Epithelial cell of proximal tubule (primary cell): ENCODE measurements around the gene C1QTNF8. TPM values are rescaled to one million over a fixed set of nuclear protein-coding genes. Genes with fewer than 3 reads are reported as not detected.

ENCODE experiments used
- DNase-seq: peaks from one replicate; pipeline ENCODE4 v3.0.0-alpha.2; 2011; ENCODE audit warnings: low read depth
- H3K4me3 ChIP-seq: 2 replicates; pipeline ENCODE4 v1.5.1; 2011; ENCODE audit warnings: low read depth, mild to moderate bottlenecking, low read length
- total RNA-seq: library from RNA; depleted of rRNA; stranded (reverse); fragments of >200 nt; gene quantifications from 2 replicates; pipeline ENCODE4 v1.2.3, GENCODE V29; 2015
- TF ChIP-seq, protein P1 (sequence below): conservative IDR thresholded peaks from 2 replicates; pipeline ENCODE4 v1.5.1; 2012; ENCODE audit warnings: low read depth, mild to moderate bottlenecking, low read length

C1QTNF8 gene
- total RNA-seq, 1 donor from 2014 or later: not detected

DNA sequence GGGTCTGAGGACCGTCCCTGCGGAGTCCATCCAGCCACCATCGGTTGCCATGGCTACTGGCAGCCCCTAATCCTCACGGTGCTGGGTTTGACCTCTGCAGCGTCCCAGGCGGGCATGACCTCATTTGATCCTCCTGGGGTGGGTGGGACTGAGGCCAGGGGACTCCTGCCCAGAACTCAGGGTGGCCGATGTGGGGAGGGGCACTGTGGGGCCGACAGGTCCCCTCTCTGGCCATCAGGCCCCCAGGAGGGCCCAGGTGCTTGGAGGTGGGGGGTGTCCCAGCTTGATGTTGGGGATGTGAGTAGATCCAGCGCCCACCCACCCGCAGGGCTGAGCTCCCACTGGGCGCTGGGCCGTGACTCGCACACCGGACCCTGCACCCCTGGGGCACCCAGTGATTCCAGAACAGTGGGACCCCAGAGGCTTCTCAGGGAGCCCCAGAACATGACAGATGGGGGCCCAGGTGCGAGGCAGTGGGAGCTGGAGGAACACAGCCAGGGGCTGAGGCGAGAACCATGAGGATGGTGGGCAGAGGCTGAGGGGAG, 25.1 kb downstream of the C1QTNF8 start:
- H3K4me3 ChIP-seq: no peak overlapping the region
- DNase-seq: no peak
- TF ChIP-seq, protein P1, sequence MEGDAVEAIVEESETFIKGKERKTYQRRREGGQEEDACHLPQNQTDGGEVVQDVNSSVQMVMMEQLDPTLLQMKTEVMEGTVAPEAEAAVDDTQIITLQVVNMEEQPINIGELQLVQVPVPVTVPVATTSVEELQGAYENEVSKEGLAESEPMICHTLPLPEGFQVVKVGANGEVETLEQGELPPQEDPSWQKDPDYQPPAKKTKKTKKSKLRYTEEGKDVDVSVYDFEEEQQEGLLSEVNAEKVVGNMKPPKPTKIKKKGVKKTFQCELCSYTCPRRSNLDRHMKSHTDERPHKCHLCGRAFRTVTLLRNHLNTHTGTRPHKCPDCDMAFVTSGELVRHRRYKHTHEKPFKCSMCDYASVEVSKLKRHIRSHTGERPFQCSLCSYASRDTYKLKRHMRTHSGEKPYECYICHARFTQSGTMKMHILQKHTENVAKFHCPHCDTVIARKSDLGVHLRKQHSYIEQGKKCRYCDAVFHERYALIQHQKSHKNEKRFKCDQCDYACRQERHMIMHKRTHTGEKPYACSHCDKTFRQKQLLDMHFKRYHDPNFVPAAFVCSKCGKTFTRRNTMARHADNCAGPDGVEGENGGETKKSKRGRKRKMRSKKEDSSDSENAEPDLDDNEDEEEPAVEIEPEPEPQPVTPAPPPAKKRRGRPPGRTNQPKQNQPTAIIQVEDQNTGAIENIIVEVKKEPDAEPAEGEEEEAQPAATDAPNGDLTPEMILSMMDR: no peak

DNA sequence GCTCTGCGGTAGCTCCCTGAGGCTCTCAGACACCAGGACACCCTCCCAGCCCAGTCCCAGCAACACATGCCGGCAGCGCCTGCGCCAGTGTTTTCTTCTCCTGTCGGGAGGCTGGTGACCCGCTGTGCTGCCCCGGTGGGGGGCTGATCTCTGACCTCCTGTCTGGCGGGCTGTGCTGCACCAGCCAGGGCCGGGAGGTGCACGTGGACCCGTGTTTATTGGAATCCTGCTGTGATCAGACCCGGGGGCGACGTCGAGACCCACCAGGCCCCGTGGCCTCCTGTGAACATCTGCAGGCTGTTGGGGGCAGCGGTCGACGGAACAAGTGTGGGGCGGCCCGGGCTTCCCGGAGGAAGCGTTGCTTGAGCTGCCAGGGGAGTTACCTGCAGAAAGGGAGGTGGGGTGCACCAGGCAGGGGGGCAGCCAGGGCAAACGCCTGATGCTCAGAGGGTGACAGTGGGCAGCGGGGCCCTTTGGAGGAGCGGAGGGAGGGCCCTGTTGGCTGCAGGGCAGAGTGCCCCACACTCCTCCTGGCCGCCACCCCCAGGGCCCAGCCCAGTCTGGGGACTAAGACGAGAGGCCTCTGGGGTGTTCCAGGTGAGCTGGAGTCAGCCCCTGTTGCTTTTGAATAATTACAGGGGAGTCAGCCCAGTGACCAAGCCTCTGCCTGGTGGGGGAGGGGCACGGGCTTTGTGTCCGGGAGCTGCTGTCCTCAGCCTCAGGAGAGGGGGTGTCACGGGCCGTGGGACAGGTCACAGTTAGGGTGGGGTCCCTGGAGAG, 25.8 kb downstream of the C1QTNF8 start:
- DNase-seq: no peak
- TF ChIP-seq, protein P1: no peak
- H3K4me3 ChIP-seq: no peak overlapping the region

DNA sequence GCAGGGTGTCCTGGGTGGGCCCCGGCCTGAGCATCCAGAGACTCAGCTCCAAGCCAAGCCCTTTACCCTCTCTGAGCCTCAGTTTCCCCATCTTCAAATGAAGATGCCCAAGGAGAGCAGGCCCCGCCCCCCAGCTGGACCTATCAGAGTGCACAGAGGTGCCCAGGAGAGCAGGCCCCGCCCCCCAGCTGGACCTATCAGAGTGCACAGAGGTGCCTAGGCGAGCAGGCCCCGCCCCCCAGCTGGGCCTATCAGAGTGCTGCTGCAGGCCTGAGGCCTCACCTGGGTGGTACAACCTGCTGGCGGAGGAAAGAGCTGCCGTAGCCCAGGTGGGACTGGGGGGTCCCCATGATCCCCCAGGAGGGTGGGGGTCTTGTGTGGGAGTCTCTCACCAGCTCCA, 26.9 kb downstream of the C1QTNF8 start:
- H3K4me3 ChIP-seq: no peak overlapping the region
- TF ChIP-seq, protein P1: no peak
- DNase-seq: no peak

DNA sequence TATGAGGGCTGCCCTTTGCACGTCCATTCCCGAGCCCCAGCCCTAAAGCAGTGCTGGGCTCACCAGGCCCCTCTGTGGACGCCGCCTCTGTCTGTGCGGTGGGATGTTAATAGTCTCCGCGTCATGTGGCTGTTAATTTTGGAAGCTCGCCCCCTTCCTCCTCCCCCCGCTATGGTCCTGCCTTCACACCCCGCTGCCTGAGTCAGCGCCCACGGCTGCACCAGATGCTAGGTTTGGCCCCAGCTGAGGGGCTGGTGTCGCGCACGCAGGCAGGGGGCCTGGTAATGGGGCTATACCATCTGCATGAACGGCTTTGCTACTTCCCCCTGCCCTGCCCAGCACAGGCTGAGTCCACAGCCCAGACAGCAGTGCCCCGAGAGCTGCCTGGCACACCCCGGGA, 27.6 kb downstream of the C1QTNF8 start:
- TF ChIP-seq, protein P1: no peak
- H3K4me3 ChIP-seq: no peak overlapping the region
- DNase-seq: no peak

DNA sequence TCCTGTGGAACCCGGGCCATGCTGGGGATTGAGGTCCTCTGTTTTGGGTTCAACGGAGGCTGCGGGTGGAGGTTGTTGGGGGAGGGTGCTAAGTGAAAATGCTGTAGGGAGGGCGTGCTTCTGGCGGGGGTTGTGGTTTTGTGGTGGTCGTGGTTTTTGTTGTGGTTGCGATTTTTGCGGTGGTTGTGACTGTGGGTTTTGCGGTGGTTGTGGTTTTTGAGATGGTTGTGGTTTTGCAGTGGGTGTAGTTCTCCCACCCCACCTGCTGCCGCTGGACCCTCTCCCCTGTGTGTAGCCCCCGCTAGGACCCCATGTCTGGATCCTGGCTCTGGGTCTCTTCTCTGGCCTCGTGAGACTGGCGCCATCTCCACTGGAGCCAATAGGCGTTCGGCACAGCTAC, 28.4 kb downstream of the C1QTNF8 start:
- H3K4me3 ChIP-seq: no peak overlapping the region
- no peak for DNase-seq

DNA sequence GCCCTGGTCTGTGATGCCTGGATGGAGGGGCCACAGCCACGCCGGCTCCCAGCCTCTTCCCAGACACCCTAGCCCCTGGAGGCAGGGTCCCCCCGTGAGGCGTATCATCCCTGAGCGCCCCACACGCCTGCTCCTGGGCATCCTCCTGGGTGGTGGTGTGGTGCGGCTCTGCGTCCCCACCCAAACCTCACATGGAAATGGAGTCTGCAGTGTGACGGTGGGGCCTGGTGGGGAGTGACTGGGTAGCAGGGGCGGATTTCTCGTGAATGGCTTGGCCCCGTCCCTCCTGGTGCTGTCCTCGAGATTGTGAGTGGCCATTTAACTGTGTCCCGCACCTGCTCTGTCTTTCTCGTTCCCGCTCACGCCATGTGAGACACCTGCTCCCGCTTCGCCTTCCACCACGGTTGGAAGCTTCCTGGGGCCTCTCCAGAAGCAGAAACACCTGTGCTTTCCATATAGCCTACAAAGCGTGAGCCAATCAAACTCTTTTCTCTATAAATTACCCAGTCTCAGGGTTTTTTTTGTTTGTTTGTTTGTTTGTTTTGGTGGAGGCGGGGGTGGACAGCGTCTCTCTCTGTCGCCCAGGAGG, 29.4 kb downstream of the C1QTNF8 start:
- no peak for DNase-seq
- H3K4me3 ChIP-seq: no peak overlapping the region
- TF ChIP-seq, protein P1: no peak

More for the DNA sequence above, 28.4 kb downstream of the C1QTNF8 start:
- TF ChIP-seq, protein P1: no peak
